ENCODE results near the gene SERPINA5.

The SERPINA5 gene

DNA sequence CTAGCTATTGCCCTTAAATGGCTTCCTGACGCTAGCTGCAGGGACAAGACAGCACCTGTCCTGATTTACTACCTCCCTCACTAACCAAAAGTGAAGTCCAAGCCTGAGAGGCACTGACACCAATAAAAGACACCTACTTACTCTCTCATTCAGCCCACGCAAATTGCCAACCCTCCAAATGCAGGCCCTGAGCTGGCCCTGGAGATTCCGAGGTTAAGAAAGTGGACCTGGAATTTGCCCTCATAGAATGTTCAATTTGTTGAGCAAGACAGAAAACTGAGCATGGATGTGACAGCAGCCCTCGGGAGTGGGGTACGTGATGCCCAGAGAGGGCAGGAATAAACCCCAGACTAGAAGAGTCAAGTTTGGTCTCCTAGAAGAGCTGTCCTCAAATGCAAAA, 47.4 kb downstream of the SERPINA5 start:
- H3K4me3 ChIP-seq (ENCODE audit: low read length), result no peak overlapping the region
- 0 out of 2 replicates have a peak, but pooled peaks cover 6% of the 10 kb centered on the region for H3K27me3 ChIP-seq (replicated peaks; ENCODE audit: insufficient read depth, low read length)
- H3F3A ChIP-seq (ENCODE audit: insufficient read depth, low read length), result no peaks in the 10 kb centered on the region
- no peak overlapping the region for H2AFZ ChIP-seq (ENCODE audit: low read length)
- H3K36me3 ChIP-seq (replicated peaks; ENCODE audit: insufficient read depth, low read length), result no peaks in the 10 kb centered on the region
- H3K4me1 ChIP-seq (ENCODE audit: low read length), result no peaks in the 10 kb centered on the region
- no peaks in the 10 kb centered on the region for H4K20me1 ChIP-seq (ENCODE audit: insufficient read depth, low read length)
- no peaks in the 10 kb centered on the region for H3K9me2 ChIP-seq (replicated peaks; ENCODE audit: insufficient read depth, low read length)
- H3K9ac ChIP-seq (ENCODE audit: low read length), result no peak overlapping the region
- H3K27ac ChIP-seq (ENCODE audit: low read length), result no peak overlapping the region
- no peak overlapping the region for H3K4me2 ChIP-seq (ENCODE audit: low read depth, low read length)
- H3K79me2 ChIP-seq (ENCODE audit: low read length), result no peaks in the 10 kb centered on the region
- no peaks in the 10 kb centered on the region for H3K9me3 ChIP-seq (replicated peaks; ENCODE audit: insufficient read depth, low read length)
- TF ChIP-seq EZH2 (optimal IDR thresholded peaks at IDR 0.05; ENCODE audit: low read depth, low read length) (no peak), EZH2phosphoT487 (IDR thresholded peaks at IDR 0.05; ENCODE audit: low read length) (no peak)
- TF ChIP-seq, protein P1, sequence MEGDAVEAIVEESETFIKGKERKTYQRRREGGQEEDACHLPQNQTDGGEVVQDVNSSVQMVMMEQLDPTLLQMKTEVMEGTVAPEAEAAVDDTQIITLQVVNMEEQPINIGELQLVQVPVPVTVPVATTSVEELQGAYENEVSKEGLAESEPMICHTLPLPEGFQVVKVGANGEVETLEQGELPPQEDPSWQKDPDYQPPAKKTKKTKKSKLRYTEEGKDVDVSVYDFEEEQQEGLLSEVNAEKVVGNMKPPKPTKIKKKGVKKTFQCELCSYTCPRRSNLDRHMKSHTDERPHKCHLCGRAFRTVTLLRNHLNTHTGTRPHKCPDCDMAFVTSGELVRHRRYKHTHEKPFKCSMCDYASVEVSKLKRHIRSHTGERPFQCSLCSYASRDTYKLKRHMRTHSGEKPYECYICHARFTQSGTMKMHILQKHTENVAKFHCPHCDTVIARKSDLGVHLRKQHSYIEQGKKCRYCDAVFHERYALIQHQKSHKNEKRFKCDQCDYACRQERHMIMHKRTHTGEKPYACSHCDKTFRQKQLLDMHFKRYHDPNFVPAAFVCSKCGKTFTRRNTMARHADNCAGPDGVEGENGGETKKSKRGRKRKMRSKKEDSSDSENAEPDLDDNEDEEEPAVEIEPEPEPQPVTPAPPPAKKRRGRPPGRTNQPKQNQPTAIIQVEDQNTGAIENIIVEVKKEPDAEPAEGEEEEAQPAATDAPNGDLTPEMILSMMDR (IDR thresholded peaks at IDR 0.05; ENCODE audit: low read length), result no peak
- no peak for DNase-seq

DNA sequence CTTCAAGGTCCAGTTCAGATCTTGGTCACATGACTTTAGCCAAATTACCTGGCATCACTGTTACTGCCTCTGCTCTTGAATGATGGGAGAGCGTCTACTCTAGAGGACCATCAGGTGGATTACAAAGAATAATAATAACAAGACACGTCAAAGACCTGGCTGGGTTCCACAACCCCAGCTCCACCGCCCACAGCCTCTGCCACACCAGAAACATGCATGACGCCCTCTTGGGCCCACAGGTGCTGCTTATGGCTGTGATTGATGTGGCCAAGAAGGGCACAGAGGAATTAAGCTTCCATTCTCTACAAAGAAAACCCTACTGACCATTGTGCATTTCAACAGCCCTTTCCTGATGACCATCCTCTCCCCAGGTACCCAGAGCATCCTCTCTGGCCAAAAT, 49.2 kb downstream of the SERPINA5 start:
- H3K27ac ChIP-seq (ENCODE audit: low read length), result no peak overlapping the region
- H3K9ac ChIP-seq (ENCODE audit: low read length), result no peak overlapping the region
- no peaks in the 10 kb centered on the region for H3F3A ChIP-seq (ENCODE audit: insufficient read depth, low read length)

DNA sequence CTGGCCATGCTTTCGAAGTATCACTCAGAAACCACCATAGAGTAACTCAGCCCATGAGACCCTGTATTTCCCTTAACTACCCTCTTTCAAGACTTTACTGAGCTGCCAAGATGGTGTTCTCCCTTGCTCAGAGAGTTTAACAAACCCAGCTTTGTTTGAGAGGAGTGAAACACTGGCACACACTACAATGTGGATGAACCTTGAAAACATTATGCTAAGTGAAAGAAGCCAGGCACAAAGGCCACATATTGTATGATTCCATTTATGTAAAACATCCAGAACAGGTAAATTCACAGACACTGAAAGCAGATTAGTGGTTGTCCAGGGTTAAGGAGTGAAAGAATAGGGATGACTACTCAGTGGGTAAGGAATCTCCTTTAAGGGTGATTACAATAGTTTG, 49.8 kb downstream of the SERPINA5 start:
- no peak overlapping the region for H2AFZ ChIP-seq (ENCODE audit: low read length)
- no peaks in the 10 kb centered on the region for H3K27me3 ChIP-seq (replicated peaks; ENCODE audit: insufficient read depth, low read length)
- no peaks in the 10 kb centered on the region for H3K9me3 ChIP-seq (replicated peaks; ENCODE audit: insufficient read depth, low read length)
- no peaks in the 10 kb centered on the region for H4K20me1 ChIP-seq (ENCODE audit: insufficient read depth, low read length)
- no peak overlapping the region for H3K9ac ChIP-seq (ENCODE audit: low read length)
- no peaks in the 10 kb centered on the region for H3K36me3 ChIP-seq (replicated peaks; ENCODE audit: insufficient read depth, low read length)
- H3K4me1 ChIP-seq (ENCODE audit: low read length), result no peaks in the 10 kb centered on the region
- no peak for DNase-seq
- no peak overlapping the region for H3K4me2 ChIP-seq (ENCODE audit: low read depth, low read length)
- H3F3A ChIP-seq (ENCODE audit: insufficient read depth, low read length), result no peaks in the 10 kb centered on the region
- H3K9me2 ChIP-seq (replicated peaks; ENCODE audit: insufficient read depth, low read length), result no peaks in the 10 kb centered on the region
- TF ChIP-seq EZH2 (optimal IDR thresholded peaks at IDR 0.05; ENCODE audit: low read depth, low read length) (no peak), EZH2phosphoT487 (IDR thresholded peaks at IDR 0.05; ENCODE audit: low read length) (no peak)
- TF ChIP-seq, protein P1 (IDR thresholded peaks at IDR 0.05; ENCODE audit: low read length), result no peak
- H3K4me3 ChIP-seq (ENCODE audit: low read length), result no peak overlapping the region
- H3K27ac ChIP-seq (ENCODE audit: low read length), result no peak overlapping the region
- H3K79me2 ChIP-seq (ENCODE audit: low read length), result no peaks in the 10 kb centered on the region

More for the DNA sequence above, 49.2 kb downstream of the SERPINA5 start:
- Histone ChIP-seq H3K4me3 (ENCODE audit: low read length) (no peak overlapping the region), H3K79me2 (ENCODE audit: low read length) (no peaks in the 10 kb centered on the region), H3K4me1 (ENCODE audit: low read length) (no peaks in the 10 kb centered on the region), H3K4me2 (ENCODE audit: low read depth, low read length) (no peak overlapping the region), H3K27me3 (replicated peaks; ENCODE audit: insufficient read depth, low read length) (no peaks in the 10 kb centered on the region), H3K9me3 (replicated peaks; ENCODE audit: insufficient read depth, low read length) (no peaks in the 10 kb centered on the region), H2AFZ (ENCODE audit: low read length) (no peak overlapping the region), H3K36me3 (replicated peaks; ENCODE audit: insufficient read depth, low read length) (no peaks in the 10 kb centered on the region), H4K20me1 (ENCODE audit: insufficient read depth, low read length) (no peaks in the 10 kb centered on the region), H3K9me2 (replicated peaks; ENCODE audit: insufficient read depth, low read length) (no peaks in the 10 kb centered on the region)
- no peak for DNase-seq
- TF ChIP-seq, protein P1 (IDR thresholded peaks at IDR 0.05; ENCODE audit: low read length), result no peak
- TF ChIP-seq EZH2phosphoT487 (IDR thresholded peaks at IDR 0.05; ENCODE audit: low read length), result no peak
- TF ChIP-seq EZH2 (optimal IDR thresholded peaks at IDR 0.05; ENCODE audit: low read depth, low read length), result no peak
